Fibroblast of the aortic adventitia (primary cell): ENCODE measurements around the gene ANKS1A. TPM values are rescaled to one million over a fixed set of nuclear protein-coding genes. Genes with fewer than 3 reads are reported as not detected.

Experiments
- DNase-seq: peaks from one replicate; pipeline ENCODE4 v3.0.0-alpha.2; 2010; ENCODE audit warnings: low read depth
- H3K4me3 ChIP-seq: 2 replicates; pipeline ENCODE4 v1.5.1; 2011; ENCODE audit warnings: low read depth, mild to moderate bottlenecking, control low read depth, low read length, moderate library complexity
- total RNA-seq: library from RNA; depleted of rRNA; stranded (reverse); fragments of >200 nt; gene quantifications from 2 replicates; pipeline ENCODE4 v1.2.3, GENCODE V29; 2012; ENCODE audit warnings: low replicate concordance
- TF ChIP-seq, protein P1 (sequence below): IDR thresholded peaks from 2 replicates; pipeline ENCODE4 v1.5.1; 2011; ENCODE audit warnings: mild to moderate bottlenecking, low read length, control low read depth, inconsistent platforms; ENCODE audit not compliant: insufficient read depth

ANKS1A gene
- total RNA-seq, 1 donor: 7.6 TPM

DNA sequence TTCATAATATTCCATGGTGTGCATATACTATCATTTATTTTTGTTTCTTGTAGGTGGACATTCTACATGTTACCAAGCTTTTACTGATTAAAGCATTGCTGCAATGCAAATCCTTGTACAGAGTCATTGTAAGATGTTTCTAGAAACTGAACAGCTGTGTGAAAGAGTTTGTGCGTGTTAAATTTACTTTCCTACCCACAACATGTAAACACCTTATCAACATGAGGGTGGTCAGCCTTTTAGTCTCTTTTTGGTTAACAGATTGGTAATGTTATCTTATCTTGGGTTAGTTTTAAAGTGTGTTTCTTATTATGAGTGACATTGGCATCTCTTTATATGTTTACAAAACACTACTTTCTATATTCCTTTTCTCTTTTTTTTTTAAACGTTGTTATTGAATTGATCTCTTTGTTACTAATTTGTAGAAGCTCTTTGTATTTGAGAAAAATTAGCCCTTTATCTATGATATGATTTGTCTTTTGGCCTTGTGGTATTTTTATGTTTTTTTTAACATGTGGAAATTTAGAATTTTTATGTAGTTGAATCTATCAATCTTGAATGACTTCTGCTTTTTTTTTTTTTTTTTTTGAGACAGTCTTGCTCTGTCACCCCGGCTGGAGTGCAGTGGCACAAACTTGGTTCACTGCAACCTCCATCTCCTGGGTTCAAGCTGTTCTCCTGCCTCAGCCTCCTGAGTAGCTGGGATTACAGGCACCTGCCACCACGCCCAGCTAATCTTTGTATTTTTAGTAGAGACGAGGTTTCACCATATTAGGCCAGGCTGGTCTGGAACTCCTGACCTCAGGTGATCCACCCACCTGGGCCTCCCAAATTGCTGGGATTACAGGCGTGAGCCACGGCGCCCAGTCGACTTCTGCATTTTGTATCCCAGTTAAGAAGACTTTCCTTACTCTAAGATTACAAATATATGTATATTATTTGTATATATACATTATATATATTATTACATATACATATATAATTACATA, 140.0 kb downstream of the ANKS1A start:
- TF ChIP-seq, protein P1, sequence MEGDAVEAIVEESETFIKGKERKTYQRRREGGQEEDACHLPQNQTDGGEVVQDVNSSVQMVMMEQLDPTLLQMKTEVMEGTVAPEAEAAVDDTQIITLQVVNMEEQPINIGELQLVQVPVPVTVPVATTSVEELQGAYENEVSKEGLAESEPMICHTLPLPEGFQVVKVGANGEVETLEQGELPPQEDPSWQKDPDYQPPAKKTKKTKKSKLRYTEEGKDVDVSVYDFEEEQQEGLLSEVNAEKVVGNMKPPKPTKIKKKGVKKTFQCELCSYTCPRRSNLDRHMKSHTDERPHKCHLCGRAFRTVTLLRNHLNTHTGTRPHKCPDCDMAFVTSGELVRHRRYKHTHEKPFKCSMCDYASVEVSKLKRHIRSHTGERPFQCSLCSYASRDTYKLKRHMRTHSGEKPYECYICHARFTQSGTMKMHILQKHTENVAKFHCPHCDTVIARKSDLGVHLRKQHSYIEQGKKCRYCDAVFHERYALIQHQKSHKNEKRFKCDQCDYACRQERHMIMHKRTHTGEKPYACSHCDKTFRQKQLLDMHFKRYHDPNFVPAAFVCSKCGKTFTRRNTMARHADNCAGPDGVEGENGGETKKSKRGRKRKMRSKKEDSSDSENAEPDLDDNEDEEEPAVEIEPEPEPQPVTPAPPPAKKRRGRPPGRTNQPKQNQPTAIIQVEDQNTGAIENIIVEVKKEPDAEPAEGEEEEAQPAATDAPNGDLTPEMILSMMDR: no peak
- no peak for DNase-seq
- H3K4me3 ChIP-seq: no peak overlapping the region

DNA sequence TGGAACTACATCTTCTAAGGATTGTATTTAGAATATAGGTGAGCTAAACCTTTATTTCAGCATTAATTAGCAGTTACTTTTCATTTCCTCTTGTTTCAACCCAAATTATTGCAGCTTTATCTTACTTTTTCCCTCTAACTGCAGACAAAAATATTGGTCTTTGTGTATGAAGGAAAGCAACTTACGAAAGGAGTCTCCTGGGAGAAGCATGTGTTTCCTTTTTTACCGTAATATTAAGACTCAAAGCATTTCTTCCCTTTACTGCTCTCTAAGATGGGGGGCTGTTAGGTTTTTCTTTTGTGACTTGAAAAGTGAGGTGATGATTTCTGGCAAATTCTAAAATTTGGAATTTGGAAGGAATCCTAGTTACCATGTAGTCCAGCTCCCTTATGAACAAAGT, 141.0 kb downstream of the ANKS1A start:
- no peak for DNase-seq
- TF ChIP-seq, protein P1: no peak
- no peak overlapping the region for H3K4me3 ChIP-seq

DNA sequence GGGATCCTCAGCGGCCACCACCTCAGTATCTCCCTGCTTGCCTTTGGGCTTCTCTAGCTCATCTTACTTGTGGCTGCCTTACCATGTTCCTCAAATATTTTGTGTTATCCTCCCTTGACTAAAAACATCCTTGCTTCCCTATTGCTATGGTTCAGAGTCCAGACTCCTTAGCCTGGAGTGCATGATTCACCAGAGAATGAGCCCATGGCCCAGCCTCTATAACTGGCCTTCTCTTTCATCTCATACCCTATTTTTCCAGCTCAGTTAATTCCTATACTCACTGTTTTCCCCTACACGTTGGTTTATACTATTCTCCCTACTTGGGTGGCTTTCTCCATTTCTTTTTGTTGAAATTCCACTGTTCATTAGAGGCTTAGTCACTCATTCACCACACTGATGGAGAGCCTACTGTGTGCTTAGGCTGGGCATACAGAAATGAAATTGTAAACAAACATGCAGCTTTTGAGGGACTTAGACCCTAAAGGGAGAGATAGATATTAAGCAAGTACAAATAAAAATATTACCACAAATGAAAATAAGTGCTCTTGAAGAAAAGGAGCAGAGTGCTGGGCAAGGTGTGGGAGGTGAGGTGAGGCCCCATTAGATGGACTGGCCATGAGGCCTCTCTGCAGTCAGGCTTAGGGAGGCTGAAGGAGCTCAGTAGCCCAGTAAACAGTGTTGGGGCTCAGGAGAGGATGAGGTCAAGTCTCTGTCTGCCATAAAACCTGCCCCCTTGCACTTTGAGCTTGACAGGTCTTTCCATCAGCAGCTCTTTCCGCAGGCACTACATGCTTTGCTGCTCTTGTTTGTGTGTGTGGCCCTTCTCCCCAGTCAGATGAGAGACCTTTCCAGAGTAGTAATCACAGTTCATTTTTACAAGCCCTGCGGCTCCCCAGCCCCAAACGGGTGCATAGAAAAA, 142.8 kb downstream of the ANKS1A start:
- H3K4me3 ChIP-seq: no peak overlapping the region
- no peak for DNase-seq
- TF ChIP-seq, protein P1: no peak

DNA sequence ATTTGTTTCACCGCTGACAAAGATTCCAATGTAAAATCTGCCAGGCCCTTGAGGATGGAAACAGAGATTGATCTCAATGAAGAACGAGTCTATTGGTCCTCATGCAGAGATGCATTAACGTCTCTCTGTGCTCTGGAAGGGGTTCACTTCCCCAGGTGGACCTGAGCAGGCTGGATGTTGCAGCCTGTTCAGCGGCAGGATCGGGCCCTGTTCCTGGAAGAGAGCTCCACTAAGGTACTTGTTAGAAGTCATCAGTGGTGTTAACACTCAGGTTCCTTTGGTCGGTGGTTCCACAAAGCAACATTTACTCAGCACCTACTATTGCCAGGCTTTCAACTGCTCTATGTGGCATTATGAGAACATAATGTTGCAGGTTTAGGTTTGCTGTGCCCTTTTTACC, 144.6 kb downstream of the ANKS1A start:
- DNase-seq: no peak
- TF ChIP-seq, protein P1: no peak
- no peak overlapping the region for H3K4me3 ChIP-seq

DNA sequence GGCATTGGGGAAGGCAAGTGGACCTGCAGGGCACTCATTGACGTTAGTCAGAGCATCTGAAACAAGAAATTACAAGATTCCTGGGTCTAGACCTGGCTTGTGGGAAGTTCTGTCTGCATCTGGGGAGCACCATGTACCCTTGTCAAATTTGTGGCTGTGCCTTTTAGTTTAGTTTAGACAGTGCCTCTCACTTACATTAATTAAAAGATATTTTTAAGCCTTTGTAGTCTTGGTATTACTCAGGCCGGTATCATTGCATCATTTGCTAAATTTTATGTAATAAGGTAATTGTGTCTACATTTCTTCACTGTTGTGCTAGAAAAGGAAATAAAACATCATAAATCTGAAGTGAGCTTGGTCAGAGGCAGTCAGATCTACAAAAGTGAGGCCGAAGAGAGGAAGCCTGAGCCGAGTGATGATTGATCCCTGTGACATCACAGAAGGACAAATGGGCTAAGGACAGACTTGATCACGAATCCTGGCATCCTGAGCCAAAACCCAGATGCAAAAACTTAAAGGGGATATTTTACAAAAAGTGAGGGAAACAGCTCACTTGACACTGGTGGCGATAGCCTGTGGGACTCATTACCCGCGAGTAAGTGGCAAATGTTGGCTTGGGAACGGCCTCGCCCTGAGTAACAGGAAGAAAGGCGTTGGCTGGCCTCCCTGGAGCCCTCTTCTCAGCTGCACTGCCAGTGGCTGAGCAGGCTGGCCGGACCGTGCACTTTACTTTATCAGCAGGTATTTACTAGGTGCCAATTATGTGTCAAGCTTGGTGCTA, 145.5 kb downstream of the ANKS1A start:
- DNase-seq: no peak
- no peak overlapping the region for H3K4me3 ChIP-seq
- TF ChIP-seq, protein P1: no peak

DNA sequence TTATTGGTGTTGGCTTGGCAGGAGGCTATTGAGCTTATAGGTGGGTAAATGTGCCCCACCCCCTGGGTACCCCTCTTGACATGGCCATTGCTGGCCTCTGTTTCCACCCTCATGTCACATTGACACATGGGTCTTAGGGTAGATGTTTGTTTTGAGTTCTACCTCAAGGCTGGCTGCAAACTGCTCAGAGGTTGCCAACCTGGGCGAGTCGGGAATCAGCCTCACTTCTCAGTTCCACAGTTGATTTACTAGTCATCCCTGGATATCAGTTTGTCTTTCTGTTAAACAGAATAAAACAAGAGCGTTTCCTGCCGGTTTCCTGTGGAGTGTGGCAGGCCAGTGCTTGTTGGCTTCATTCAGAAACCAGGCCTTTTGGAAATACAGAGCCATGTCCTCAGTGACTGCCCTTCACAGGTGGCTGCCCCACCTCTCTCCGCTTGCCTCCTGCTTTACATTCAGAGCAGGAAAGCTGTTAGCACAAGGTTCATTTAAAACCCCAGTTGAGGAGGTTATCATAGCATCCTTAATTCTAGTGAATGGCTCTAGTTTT, 146.5 kb downstream of the ANKS1A start:
- H3K4me3 ChIP-seq: no peak overlapping the region
- no peak for DNase-seq
- TF ChIP-seq, protein P1: no peak
